HG02840 (cell line): ENCODE measurements around the gene KNCN.

ENCODE experiments used
- ATAC-seq: cut with Tn5 transposase; IDR thresholded peaks from one replicate; pipeline ENCODE4 v1.9.1; 2021; ENCODE audit warnings: mild to moderate bottlenecking, moderate library complexity, moderate number of reproducible peaks; ENCODE audit not compliant: unreplicated experiment, low FRiP score

The KNCN gene

GRCh38 chr1:46526691-46527291 lies 24.7 kb downstream of the KNCN start:
- ATAC-seq, result no peak

DNA sequence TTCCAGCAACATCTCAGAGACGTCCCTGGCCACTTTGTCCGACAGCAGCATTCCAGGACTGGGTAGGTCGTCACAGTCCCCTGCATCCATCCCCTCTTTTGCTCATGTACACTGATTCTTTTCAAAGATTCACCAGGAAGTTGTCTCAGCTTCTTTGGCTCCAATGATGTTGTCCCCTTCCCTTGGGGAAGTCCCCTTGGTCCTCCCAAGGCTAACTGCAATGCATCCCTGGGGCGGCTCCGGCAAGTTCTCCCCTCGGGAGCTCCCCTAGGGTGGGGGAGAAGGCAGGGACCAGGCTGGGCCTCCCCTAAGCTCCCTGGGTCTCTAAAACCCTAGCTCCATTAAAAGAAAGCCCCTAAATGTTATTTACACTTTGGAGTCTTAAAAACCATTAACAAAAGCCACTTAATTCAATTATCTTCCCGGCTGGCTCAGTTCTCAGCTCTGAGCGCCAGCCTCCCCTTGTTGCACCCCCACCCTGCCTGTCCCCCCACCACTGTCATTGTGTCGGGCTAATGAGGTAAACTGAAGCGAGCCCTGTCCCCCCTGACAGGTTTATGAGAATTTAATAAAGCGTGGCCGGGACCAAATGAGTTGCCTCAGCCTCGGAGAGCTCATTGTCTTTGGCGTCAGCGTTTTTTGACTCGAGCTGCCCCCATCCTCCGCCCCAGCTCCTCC lies 25.3 kb downstream of the KNCN start:
- no peak for ATAC-seq

GRCh38 chr1:46525253-46525983 lies 26.0 kb downstream of the KNCN start:
- no peak for ATAC-seq

DNA sequence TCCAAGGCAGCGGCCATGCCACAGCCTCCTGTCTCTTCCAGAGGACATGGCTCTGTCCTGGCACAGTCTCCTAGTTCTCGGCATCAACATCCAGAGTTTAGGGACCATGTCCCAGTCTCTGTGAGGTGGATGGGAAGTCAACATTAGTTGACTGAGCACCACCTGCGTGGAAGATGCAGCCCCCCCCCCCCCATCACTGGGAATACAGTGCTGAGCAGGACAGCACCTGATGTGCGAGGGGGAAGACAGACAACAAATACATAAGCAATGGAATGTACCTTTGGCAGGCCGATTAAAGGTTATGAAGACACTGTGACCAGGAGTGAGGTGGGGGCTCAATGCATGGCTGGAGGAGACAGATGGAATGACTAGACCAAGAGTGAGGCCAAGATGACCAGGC lies 26.6 kb downstream of the KNCN start:
- ATAC-seq, result no peak

GRCh38 chr1:46523496-46524353 lies 27.7 kb downstream of the KNCN start:
- ATAC-seq, result no peak

- no peak for ATAC-seq
Observed at GRCh38 chr1:46522969-46523320, 28.5 kb downstream of the KNCN start.

GRCh38 chr1:46522184-46522968 lies 29.1 kb downstream of the KNCN start:
- ATAC-seq, result no peak

DNA sequence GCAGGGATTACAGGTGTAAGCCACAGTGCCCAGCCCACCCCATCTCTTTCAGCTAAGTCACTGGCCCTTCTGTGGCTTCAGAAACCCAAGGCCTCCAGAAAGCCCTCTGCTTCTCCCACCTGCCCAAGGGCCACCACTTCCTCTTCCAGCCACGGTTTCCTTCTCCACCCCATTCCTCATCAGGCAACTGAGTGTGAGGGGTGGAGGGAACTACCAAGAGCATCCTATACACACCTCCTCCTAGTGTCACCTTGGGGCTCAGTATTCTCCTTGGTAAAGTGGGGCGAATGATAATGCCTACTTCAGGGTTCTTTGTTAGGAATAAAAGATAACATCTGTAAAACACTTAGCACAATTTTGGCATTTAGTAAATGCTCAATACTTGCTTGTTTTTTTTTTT lies 30.0 kb downstream of the KNCN start:
- no peak for ATAC-seq

DNA sequence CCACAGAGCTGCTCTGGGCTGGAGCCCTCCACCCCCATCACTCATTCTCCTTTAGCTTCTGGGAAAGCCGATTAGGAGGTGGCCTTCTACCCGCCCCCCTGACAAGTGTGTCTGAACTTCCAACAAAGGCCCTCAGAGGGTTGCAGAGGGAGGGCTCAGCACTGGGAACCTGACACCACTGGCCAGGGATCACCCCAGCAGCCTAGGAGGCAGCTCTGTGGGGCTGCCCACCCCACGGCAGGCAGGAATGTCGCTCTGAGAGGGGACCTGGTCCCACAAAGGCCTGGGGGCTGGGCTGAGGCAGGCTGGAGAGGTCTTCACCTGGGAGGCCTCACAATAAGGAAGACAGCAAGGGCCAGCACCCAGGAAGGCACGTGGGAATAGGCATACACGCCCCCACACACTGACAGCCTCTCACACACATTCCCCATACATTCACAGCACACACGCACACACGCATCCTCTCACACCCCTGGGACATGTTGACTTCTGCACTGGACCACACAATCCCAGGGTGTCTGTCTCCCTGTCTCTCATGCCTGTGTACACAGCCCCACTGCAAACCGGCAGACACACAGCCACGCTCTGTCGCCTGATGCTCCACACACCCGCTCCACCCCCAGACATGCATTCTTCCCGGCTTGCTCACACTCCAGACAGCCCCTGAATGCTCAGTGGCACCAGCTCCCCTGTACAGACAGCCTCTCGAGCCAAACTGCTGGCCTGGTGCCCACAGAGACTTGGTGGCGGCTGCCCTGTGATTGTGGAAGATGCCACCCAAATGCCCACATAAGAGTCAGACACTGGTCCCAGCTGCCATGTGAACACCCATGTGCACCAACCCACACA lies 31.2 kb downstream of the KNCN start:
- no peak for ATAC-seq

- ATAC-seq, result no peak
Observed at GRCh38 chr1:46519209-46519608, 32.2 kb downstream of the KNCN start.

GRCh38 chr1:46517932-46518498 lies 33.4 kb downstream of the KNCN start:
- ATAC-seq, result no peak

GRCh38 chr1:46517010-46517600 lies 34.3 kb downstream of the KNCN start:
- no peak for ATAC-seq

GRCh38 chr1:46516200-46516950 lies 35.1 kb downstream of the KNCN start:
- ATAC-seq, result no peak

DNA sequence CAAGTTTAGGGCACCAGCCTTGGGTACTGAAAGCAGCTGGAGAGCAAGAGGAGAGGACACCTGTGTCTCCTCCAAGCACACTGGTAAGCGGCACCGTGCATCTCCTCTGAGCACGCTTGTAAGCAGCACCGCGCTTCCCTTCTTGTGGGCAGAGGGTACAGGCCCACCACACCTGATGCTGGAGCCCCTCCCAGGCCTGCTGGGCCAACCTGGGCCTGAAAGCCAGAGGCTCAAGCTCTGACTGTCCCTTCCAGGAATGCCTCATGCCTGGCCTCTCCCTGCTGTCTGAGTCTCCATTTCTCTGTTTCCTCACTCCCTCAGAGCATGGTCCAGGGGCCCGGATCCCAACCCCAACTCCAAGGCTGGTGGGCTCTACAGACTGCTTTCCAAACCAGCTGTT lies 35.9 kb downstream of the KNCN start:
- no peak for ATAC-seq

- ATAC-seq, result no peak
Observed at GRCh38 chr1:46513536-46513935, 37.9 kb downstream of the KNCN start.

GRCh38 chr1:46512792-46513190 lies 38.7 kb downstream of the KNCN start:
- ATAC-seq, result no peak

GRCh38 chr1:46512135-46512791 lies 39.2 kb downstream of the KNCN start:
- no peak for ATAC-seq
